Right hindlimb (tissue), 1 donor: ENCODE results near the gene TMEM201.
A peak's percentile ranks its signal among the peaks of the same experiment; 100 is the strongest.

ENCODE experiments used
- DNase-seq: peaks from one replicate; pipeline ENCODE4 v3.0.0-alpha.2; 2018

The TMEM201 gene

DNA sequence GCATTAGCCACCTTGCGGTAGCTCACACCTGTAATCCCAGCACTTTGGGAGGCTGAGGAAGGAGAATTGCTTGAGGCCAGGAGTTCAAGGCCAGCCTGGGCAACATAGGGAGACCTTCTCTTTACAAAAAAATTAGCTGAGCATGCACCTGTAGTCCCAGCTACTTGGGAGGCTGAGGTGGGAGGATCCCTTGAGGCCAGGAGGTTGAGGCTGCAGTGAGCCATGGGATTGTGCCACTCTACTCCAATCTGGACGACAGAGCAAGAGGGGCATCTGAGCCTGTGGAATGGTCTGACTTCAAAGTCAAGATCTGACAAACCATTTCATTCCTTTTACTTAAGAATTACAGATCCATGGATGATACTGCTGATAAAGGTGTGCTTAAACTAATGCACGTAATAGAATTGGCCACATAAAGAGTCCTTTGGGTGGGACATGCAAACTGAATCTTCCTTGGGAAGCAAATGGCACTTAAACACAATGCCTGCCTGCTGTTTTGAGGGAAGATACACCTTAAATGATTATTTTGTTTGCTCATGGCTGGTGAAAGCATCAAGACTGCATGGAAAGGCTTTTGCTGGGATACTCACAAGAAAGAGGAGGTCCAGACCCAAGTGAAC lies 2.5 kb upstream of the TMEM201 start:
- DNase-seq, result no peak

DNA sequence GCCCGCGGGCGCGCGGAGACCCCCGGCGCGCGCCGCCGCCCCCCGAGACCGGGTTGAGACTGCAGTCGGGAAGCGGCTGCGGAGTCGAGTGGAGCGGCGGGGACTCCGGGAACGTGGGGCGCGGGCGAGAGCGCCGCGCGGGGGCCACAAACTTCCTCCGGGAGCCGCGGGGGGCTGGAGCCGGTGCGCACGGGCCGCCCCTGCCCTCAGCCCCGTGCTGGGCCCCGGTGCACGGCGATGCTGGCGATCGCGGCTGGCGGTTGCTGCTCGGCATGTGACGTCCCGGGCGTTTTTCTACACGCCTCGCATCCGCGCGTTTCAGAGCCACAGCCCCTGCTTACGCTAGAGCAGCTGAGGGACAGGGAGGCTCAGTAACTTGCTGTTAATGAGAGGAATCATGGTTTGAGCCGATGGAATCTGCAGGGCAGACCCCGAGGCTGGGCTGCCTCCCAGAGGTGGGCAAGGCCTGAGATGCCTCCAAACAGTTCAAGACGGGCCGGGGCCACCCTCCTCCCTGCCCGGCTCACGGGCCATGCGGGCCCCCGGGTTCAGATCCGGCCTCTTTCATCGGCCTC lies 520 bp downstream of the TMEM201 start:
- peak; percentile 48 for DNase-seq

DNA sequence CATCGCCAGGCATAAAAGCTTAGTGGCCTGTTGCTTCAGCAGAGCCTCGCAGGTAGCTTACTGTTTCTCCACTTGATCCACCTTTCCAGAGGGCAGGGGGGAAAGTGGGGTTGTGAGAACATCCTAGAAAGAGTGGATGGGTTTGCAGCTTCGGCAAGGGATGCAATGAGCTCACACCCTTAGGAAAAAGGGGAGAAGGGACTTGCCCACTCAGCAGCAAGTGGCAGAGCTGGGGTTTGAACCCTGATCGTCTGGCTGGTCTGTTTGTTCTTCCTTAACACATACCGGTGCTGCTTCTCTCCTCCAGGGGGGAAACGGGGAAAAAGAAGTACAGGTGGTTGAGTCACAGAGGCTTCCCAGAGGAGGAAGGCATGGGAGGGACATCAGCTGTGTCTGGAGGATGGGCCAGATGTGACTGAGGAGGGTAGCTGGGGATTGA lies 1.0 kb downstream of the TMEM201 start:
- DNase-seq, result no peak

DNA sequence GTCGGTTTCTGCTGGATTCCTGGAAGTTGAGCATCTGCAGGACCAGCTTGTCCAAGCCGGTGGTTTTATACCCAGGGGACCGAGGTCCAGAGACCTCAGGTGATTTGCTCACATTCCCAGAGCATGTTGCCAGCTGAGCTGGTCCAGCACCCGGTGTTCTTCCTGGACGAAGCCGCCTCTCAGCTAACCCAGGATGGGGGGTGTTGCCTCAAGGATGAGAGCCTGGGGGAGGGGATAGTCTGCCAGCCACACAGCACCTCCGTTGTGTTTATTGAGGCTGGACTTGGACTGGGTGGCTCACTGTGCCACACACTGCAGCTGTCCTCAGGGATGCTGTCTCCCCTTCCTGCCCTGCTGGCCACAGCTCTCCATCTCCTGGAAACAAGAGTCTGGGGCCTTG lies 1.5 kb downstream of the TMEM201 start:
- peak; percentile 30 for DNase-seq

DNA sequence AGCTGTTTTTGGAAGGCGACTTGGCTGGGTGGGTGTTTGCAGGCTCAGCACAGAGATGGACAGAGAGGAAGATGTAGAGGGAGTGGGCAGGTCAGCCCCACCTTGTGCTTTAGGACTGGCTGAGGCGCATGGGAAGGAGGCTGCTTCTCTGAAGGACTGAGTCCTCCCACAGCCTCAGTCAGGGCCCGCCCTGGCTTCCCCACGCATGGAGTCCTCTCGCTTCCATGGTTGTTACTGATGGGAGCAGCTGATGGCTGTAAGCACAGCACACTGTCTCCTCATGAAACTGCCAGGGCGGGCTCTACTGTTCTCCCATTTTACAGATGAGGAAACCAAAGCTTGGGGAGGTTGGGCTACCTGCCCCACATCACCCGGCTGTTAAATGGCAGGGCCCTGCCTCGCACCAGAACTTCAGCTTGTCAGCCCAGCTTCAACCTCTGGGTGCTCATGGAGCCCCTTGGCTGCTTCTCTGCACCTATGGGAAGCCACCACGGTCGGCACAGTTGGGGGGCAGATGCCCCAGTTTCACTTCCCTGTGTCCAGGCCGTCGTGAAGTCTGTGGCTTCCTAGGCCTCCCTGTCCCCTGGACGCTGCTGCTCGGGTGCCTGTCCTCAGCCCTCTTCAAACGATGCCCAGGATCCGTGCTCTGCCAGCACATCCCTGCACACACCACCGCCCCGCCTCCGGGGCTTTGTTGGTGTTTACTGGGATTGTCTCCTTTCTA lies 2.4 kb downstream of the TMEM201 start:
- DNase-seq, result peak; percentile 51

DNA sequence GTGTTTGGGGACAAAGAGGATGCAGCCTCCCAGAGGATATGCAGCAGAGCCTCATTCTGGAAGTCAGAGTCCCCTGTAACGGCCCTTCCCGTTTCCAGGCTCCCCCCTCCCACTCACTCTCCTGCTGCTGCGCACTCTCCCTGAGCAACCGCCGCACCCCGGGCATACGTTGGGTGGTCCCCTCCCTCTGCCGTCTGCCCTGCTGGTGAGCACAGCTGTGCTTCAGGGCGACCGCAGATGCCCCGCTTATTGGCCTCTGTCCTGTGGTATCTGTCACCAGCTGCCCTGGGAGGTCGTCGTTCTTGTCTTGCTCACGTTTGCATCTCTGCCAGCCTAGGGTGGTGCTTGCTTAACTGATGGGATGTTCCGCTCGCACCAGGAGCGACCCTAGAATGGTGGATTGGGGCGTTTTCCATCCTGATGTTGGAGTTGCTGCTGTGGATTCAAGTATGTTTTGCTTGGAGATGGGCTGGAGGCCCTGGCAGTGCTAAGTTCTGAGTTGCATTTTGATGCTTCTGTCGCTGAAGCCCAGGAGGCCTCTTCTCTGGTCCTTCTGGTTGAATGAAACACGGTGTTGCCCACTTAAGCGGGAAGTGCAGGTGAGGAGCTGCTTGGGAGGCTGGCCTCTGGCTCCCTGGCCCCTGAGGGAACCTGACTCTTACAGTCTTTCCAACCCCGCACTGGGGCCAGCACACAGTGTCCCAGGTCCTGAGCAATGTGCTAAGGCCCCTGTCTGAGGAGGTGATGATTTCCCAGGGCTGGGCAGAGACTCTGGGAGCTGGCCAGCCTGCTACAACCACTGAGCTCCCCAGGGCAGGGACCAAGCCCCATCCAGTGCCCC lies 3.2 kb downstream of the TMEM201 start:
- peak; percentile 53 for DNase-seq

DNA sequence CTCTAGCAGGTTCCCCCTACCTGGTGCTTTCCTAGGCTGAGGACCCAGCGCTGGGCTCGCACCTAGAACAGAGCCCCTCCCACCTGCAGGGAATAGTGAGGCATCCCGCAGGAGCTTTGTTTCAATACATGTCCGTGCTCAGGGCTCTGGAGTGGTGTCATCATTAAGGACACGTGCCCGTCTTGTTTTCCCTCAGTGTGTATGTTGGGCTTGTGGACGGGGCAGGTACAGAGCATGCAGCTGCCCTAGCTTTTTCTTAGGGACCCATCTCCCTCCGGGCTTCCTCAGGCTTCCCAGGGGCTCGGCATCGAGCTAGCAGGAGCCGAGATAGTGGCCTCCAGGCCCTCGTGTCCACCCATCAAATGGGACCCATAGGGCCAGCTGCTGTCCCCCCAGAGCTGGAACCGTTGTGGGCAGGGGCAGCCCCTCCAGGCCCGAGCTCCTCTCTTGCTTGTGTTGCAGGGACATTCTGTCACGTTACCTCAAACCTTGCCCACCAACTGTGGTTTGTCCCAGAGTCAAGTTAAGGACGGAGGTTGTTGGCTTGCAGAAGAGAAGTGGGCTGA lies 3.9 kb downstream of the TMEM201 start:
- DNase-seq, result no peak

DNA sequence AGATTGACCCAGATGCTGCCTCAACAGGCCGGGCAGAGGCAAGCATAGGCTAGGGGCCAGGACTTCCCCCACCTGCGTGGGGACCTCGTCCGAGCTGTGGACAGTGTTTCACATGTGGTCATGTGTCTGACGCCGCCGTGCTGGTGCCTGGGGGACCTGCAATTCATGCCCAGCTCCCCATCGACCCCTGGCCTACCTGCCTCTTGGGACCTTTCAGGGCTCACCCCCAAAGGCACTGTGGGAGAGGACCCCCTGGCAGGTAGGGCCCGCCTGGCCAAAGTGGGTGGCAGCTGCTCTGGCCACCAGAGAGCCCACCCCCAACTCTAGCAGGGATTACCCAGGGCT lies 4.4 kb downstream of the TMEM201 start:
- no peak for DNase-seq

DNA sequence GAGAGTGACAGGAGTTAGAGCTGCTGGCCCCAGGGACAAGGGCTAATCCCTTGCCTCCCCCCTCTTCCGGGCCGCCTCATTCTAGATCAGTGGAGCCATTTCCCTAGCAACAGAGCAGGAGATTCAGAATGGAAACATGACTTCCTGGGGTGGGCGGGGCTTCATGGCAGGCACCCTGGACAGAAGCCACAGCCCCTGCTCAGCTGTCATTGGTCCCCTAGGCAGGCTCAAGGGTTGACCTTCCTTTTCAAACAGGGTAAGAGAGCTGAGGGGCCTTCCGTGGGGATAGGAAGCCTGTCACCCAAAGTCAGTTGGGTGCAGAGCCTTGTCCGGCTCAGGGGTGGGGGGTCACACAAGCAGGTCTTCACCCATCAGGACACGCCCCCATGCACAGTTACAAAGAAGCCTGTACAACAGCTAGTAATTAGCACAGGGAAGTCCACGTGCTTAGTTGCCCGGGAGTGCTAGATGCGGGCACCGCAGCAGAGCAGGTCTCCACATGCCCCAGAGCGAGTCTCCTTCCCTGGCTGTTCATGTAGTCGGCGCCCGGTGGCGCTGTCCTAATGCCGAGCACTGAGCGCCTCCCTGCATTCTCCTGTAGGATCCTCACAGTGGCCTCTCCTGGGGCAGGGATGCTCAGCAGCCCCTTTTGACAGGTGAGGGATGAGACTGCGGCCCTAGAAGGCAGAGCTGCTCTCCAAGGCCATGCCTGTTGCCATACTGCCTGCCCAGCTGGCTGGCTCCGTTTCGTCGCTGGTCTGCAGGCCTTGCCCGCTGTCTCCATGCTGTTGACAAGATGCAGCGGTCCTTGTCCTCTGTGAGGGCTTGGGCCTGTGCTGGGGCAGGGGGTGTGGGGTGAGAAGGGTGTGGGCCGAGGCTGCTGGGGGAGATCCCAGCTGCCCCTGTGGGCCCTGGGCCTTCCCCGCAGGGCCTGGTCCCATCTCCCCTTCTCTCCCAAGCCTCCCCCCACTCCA lies 5.1 kb downstream of the TMEM201 start:
- DNase-seq, result peak; percentile 87

DNA sequence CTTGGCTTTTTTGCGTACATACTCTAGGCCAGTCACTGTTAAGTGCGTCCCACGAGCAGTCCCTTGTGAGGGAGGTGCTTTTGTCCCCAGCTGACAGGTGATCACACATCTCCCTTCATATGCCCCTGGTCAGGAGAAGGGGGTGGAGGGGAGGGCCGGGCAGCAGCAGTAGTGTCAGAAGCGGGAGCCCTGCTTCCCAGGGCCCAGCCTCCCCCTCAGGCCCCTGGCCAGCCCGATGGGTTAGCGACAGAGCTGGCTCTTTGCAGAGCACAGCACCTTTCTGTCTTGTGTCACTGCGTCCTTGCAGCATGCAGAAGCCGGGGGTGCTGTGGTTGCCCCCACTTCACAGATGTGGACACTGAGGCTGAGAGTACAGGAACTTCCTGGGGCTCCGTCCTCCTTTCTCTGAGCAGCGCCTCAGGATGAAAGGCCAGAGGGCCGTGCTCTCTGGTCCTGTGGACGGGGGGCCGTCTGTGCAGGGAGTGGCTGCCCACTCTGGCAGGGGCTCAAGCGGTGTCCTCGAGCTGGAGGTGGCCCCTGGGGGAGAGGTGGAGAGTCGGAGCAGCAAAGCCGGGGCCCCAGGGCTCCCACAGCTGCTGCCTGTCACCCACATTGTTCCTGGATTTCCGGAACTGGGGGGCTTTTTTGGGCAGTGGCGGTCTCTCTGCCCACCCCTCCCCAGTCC lies 5.9 kb downstream of the TMEM201 start:
- no peak for DNase-seq

DNA sequence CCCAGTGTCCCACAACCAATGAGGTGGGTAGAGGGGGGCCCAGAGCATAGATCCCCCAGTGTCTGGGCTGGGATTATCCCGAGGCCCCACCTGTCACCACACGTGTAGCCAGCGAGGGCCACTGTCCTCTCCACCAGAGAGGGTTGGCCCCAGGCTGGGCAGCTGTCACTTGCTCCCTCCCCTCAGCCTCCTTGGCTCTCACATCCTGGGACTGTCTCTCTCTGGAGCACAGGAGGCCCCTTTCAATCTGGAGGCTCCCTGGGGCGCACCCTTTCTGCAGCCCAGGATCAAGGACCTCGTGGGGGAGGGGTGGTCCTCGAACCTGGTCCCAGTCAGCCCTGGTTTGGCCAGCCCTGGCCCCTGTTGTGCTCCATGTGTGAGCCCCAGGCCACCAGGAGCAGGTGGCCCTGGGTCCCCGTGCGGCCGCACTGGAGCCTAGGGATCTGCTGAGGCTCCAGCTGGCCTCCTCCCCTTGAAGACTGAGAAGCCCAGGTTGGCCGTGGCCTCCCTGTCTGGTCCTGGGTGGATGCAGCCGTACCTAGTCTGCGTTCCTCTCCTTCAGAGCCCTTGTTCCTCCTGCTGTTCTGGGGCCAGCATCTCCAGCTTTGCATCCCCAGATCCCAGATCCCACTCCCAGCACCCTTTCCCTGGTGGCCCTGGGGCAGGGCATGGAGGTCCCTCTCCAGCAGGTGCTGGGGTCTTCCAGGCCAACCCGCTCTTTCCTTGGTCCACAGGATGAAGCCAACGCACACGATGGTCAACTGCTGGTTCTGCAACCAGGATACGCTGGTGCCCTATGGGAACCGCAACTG lies 6.7 kb downstream of the TMEM201 start:
- no peak for DNase-seq

DNA sequence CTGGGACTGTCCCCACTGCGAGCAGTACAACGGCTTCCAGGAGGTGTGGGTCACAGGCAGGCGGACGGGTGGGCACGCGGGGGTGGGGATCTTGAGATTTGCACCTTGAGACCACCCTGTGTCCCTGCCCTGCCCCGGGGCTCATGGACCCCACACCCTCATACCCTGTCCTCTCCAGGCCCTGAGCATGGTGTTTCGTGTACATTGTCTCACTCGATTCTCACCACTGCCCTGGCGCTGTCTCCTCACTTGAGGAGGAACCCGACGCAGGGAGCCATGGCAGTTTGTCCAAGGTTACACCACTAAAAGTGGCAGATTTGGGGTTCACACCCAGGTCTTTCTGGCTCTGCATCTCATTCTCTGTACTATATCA lies 7.2 kb downstream of the TMEM201 start:
- DNase-seq, result no peak

DNA sequence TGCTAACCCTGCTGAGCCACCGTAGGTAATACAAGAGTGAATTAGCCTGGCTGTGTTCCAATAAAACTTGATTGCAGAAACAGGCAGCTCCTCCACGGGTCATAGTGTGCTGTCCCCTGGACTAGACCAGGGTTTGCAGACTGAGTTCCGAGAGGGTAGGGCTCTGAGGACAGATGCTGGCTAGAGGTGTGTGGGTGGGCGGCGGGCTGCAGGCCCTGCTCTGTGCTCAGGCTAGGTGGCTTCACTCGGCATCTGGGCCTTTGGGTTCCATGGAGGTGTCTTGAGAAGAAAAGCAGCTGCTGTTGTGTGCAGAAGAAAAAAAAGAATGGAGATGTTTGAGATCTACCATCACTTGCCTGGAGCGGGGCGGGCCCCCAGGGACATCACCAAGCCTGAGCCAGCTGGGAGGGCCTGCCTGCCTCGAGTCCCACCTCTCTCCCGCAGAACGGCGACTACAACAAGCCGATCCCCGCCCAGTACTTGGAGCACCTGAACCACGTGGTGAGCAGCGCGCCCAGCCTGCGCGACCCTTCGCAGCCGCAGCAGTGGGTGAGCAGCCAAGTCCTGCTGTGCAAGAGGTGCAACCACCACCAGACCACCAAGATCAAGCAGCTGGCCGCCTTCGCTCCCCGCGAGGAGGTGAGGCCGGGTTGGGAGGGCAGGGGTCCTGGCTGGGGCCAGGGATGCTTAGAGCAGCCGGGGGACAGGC lies 7.9 kb downstream of the TMEM201 start:
- peak; percentile 57 for DNase-seq

DNA sequence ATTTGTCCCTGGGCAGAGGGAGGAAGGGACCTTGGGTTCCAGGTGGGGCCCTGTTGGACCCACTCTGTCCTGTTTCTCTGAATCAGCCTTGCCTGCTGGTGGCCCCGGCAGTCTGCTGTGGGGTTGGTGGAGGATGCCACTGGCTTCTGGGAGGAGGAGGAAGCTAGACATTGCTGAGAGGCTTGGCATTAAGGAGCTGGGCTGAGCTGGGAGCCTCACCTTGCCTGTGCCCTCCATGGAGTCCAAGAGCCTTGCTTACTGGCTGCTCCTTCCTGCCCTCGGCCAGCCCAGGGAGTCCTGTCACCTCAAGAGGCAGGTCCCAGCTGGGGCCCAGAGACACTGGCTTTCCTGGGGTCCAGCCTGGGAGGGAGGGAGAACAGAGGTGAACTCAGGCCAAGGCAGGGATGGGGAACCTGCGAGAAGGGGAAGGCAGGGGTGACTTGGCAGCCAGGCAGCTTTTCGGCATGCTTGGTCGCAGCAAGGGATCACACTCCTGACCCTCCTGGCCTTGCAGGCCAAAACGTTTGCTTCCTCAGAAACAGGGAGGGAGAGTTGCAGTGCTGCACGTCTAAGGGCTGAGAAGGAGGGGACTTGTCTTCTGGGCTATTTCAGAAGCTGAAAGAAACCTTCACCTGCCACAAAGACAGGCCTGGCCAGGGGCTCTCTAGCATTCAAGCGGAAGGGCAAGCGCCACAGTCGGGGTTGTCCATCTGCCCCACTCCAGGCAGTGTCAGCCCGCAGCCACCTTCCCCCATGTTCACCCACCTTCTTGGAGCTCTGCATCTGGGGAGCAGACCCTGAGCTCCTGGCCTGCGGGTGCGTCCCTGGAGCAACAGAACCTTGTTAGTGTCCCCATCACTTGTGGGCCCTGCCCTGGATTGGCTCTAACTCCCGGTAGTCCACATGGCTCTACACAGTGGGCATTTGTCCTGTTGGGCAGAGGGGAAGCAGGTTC lies 8.9 kb downstream of the TMEM201 start:
- no peak for DNase-seq

DNA sequence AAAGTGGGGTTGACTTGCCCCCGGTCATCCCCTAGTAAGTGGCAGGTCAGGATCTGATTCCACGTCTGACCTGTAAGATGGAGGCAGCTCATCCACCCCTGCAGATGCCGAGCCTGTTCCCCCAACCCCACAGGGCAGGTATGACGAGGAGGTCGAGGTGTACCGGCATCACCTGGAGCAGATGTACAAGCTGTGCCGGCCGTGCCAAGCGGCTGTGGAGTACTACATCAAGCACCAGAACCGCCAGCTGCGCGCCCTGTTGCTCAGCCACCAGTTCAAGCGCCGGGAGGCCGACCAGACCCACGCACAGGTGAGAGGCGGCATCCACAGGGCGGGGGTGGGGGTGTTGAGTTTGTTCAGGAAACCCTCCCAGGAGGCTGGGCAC lies 9.6 kb downstream of the TMEM201 start:
- DNase-seq, result no peak

DNA sequence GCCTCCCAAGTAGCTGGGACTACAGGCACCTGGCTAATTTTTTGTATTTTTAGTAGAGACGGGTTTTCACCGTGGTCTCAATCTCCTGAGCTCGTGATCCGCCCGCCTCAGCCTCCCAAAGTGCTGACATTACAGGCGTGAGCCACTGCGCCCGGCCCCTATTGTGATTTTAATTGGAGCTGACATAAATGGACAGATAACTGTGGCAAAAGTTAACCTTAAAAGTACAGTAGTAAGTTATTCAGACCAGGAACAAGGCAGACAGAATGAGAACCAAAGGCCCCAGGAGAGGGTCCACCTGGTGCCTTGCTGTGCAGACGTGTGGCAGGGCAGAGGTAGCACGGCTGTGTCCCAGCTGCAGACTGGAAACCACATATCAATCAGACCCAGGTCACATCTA lies 11.0 kb downstream of the TMEM201 start:
- DNase-seq, result no peak

DNA sequence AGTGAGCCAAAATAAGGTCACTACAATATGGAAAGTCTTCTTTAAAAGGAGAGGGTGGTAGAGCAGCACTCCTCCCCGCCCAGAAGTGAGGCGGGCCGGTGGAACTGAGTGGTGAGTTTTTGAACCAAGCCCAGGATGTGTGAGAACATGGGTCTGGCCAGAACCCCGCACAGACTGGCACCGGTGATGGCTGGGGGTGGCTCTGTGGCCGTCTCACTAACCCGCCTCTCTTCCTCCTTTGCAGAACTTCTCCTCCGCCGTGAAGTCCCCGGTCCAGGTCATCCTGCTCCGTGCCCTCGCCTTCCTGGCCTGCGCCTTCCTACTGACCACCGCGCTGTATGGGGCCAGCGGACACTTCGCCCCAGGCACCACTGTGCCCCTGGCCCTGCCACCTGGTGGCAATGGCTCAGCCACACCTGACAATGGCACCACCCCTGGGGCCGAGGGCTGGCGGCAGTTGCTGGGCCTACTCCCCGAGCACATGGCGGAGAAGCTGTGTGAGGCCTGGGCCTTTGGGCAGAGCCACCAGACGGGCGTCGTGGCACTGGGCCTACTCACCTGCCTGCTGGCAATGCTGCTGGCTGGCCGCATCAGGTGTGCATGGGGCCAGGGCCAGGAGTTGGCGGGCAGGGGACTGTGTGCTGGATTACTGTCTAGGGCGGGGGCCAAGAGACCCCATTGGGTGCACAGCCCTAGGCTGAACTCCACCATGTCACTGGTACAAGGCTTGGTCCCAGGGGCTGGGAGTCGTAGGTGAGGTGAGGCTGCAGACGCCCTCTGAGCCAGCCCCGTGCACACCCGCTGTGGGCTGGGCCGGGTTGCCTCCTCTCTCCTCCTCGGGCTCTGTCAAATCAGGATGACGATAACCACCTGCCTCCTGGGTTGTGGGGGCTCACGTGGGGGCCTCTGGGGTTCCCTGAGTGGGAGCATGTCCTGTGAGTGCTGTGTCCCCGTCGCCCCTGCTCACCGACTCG lies 12.4 kb downstream of the TMEM201 start:
- no peak for DNase-seq
